ENCODE data around the gene PARD3. TPM values are rescaled to one million over a fixed set of nuclear protein-coding genes. Genes with fewer than 3 reads are reported as not detected.
A peak's percentile ranks its signal among the peaks of the same experiment; 100 is the strongest.

Gene PARD3
- total and polyA plus RNA-seq, 2 donors (not counting 3 experiments of a cell fraction or from before 2014, with no cell fraction given): 7.3 to 24.1 TPM

- no peak for FAIRE-seq
Observed at GRCh38 chr10:34256216-34256615, 558.9 kb downstream of the PARD3 start.

DNA sequence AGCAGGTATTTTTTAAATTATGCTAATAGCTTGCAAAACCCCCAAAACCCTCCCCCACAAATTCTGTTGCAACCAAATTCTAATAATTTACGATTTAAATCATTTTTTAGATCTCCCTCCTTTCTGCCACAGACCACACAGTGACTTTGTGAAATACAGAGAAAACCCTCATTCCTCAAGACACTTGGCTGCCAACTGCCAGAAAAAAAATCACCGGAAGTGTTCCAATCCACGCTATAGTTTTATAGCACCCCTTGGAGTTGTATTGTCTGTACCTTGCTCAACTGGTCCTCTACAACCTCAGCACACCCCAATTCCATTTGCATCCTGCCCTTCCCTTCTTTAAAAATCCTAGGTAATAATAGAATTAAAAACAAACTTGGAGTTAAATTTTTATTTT is 560.1 kb downstream of the PARD3 start:
- intact Hi-C loops (cut with micrococcal nuclease) (loop anchor here (10.0 kb wide), 2 partner anchors 380 to 920 kb away; partner anchors contain the start of gene NRP1), dilution Hi-C loops (cut with MboI; ENCODE audit: extremely low pct_ligation_motif_present, low sequenced_read_pairs) (no loop called here)
- H4K20me1 ChIP-seq (replicated peaks; ENCODE audit: control insufficient read depth, extremely low read depth, insufficient read depth, low read length): no peaks in the 10 kb centered on the region
- no peak overlapping the region for H3K27ac ChIP-seq (ENCODE audit: insufficient read depth, low read depth, low read length)
- CTCF ChIA-PET: no interaction called here
- H3K4me3 ChIP-seq (replicated peaks in 1 of 3; ENCODE audit: insufficient read depth in 1 of 3, low read depth in 1 of 3, low read length in 3 of 3): no peak overlapping the region
- H3K4me2 ChIP-seq (ENCODE audit: insufficient read depth, low read length): peak overlapping the region; percentile 34
- H3K4me1 ChIP-seq (ENCODE audit: control insufficient read depth, extremely low read depth, insufficient read depth, low read length): peaks cover 12% of the 10 kb centered on the region
- no peaks in the 10 kb centered on the region for H3K27me3 ChIP-seq (ENCODE audit: control insufficient read depth in 2 of 2, insufficient read depth in 2 of 2, low read length in 2 of 2)
- H3K36me3 ChIP-seq (ENCODE audit: control insufficient read depth in 2 of 2, extremely low read depth in 1 of 2, insufficient read depth in 2 of 2, low read length in 2 of 2): no peaks in the 10 kb centered on the region
- no peak overlapping the region for H2AFZ ChIP-seq (ENCODE audit: low read depth, low read length)
- H3K79me2 ChIP-seq (ENCODE audit: control insufficient read depth, insufficient read depth, low read length): no peaks in the 10 kb centered on the region
- POLR2A ChIA-PET: no interaction called here
- TF ChIP-seq, protein P1, sequence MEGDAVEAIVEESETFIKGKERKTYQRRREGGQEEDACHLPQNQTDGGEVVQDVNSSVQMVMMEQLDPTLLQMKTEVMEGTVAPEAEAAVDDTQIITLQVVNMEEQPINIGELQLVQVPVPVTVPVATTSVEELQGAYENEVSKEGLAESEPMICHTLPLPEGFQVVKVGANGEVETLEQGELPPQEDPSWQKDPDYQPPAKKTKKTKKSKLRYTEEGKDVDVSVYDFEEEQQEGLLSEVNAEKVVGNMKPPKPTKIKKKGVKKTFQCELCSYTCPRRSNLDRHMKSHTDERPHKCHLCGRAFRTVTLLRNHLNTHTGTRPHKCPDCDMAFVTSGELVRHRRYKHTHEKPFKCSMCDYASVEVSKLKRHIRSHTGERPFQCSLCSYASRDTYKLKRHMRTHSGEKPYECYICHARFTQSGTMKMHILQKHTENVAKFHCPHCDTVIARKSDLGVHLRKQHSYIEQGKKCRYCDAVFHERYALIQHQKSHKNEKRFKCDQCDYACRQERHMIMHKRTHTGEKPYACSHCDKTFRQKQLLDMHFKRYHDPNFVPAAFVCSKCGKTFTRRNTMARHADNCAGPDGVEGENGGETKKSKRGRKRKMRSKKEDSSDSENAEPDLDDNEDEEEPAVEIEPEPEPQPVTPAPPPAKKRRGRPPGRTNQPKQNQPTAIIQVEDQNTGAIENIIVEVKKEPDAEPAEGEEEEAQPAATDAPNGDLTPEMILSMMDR (IDR thresholded peaks at IDR 0.05; ENCODE audit: extremely low read depth in 1 of 2, insufficient read depth in 1 of 2, low read depth in 1 of 2, low read length in 2 of 2): no peak
- TF ChIP-seq EZH2 (IDR thresholded peaks at IDR 0.05; ENCODE audit: borderline replicate concordance, low read depth, low read length, severe bottlenecking): no peak
- no peak for TF ChIP-seq MYC (IDR thresholded peaks at IDR 0.05; ENCODE audit: low read depth, low read length)
- no peak for TF ChIP-seq POLR2AphosphoS5 (IDR thresholded peaks at IDR 0.05; ENCODE audit: insufficient read depth, low read depth, low read length)
- no peak for TF ChIP-seq POLR2A (IDR thresholded peaks at IDR 0.05; ENCODE audit: low read depth, low read length)
- no peak for TF ChIP-seq JUN (IDR thresholded peaks at IDR 0.05; ENCODE audit: borderline replicate concordance, insufficient read depth, insufficient read length, low read depth)
- no peak for TF ChIP-seq FOS (IDR thresholded peaks at IDR 0.05; ENCODE audit: borderline replicate concordance, insufficient read depth, low read length)
- TF ChIP-seq MAX (IDR thresholded peaks at IDR 0.05; ENCODE audit: insufficient read depth, insufficient read length): no peak
- no peak for TF ChIP-seq GATA2 (IDR thresholded peaks at IDR 0.05; ENCODE audit: insufficient read depth, insufficient read length, low read depth, low read length)
- DNase-seq (ENCODE audit: low read depth, low spot score): no peak
- no peaks in the 10 kb centered on the region for H3K9me1 ChIP-seq (replicated peaks; ENCODE audit: control insufficient read depth, extremely low read depth, insufficient read depth, low read length)
- FAIRE-seq: no peak
- no peaks in the 10 kb centered on the region for H3K9me3 ChIP-seq (replicated peaks; ENCODE audit: control insufficient read depth, insufficient read depth, low read length)
- BruUV-seq (replicated peaks): no TSS peak
- no peak overlapping the region for H3K9ac ChIP-seq (replicated peaks; ENCODE audit: extremely low read depth, insufficient read depth, low read length)

More at GRCh38 chr10:34256216-34256615, 558.9 kb downstream of the PARD3 start:
- Histone ChIP-seq H3K9me1 (replicated peaks; ENCODE audit: control insufficient read depth, extremely low read depth, insufficient read depth, low read length) (no peaks in the 10 kb centered on the region), H3K4me1 (ENCODE audit: control insufficient read depth, extremely low read depth, insufficient read depth, low read length) (peaks cover 12% of the 10 kb centered on the region), H3K36me3 (ENCODE audit: control insufficient read depth in 2 of 2, extremely low read depth in 1 of 2, insufficient read depth in 2 of 2, low read length in 2 of 2) (no peaks in the 10 kb centered on the region), H3K79me2 (ENCODE audit: control insufficient read depth, insufficient read depth, low read length) (no peaks in the 10 kb centered on the region), H4K20me1 (replicated peaks; ENCODE audit: control insufficient read depth, extremely low read depth, insufficient read depth, low read length) (no peaks in the 10 kb centered on the region), H3K4me2 (ENCODE audit: insufficient read depth, low read length) (no peak overlapping the region), H3K27me3 (ENCODE audit: control insufficient read depth in 2 of 2, insufficient read depth in 2 of 2, low read length in 2 of 2) (no peaks in the 10 kb centered on the region), H3K4me3 (replicated peaks in 1 of 3; ENCODE audit: insufficient read depth in 1 of 3, low read depth in 1 of 3, low read length in 3 of 3) (no peak overlapping the region), H2AFZ (ENCODE audit: low read depth, low read length) (no peak overlapping the region), H3K9me3 (replicated peaks; ENCODE audit: control insufficient read depth, insufficient read depth, low read length) (no peaks in the 10 kb centered on the region), H3K27ac (ENCODE audit: insufficient read depth, low read depth, low read length) (no peak overlapping the region), H3K9ac (replicated peaks; ENCODE audit: extremely low read depth, insufficient read depth, low read length) (no peak overlapping the region)
- CTCF ChIA-PET: no interaction called here
- no peak for TF ChIP-seq GATA2 (IDR thresholded peaks at IDR 0.05; ENCODE audit: insufficient read depth, insufficient read length, low read depth, low read length)
- TF ChIP-seq MYC (IDR thresholded peaks at IDR 0.05; ENCODE audit: low read depth, low read length): no peak
- no peak for TF ChIP-seq MAX (IDR thresholded peaks at IDR 0.05; ENCODE audit: insufficient read depth, insufficient read length)
- no peak for TF ChIP-seq POLR2A (IDR thresholded peaks at IDR 0.05; ENCODE audit: low read depth, low read length)
- BruUV-seq (replicated peaks): no TSS peak
- intact Hi-C loops (cut with micrococcal nuclease): loop anchor here (10.0 kb wide), 2 partner anchors 379 to 921 kb away; partner anchors contain the start of gene NRP1
- no peak for DNase-seq (ENCODE audit: low read depth, low spot score)
- POLR2A ChIA-PET: no interaction called here
- dilution Hi-C loops (cut with MboI; ENCODE audit: extremely low pct_ligation_motif_present, low sequenced_read_pairs): no loop called here
